SJCRH30 (cell line): ENCODE data around the gene CTNS. TPM values are rescaled to one million over a fixed set of nuclear protein-coding genes. Genes with fewer than 3 reads are reported as not detected.

Source experiments
- DNase-seq, 2 experiments: peaks; one replicate each; pipeline ENCODE4 v3.0.0-alpha.2; 2015 to 2020
- H3K27ac ChIP-seq: fragments of 250-450 bp; sonication (Bioruptor Pico); 2 replicates; pipeline ENCODE4 v1.5.1; 2020; ENCODE audit warnings: mild to moderate bottlenecking, moderate library complexity
- H3K27me3 ChIP-seq: fragments of 250-450 bp; sonication (Bioruptor Pico); 2 replicates; pipeline ENCODE4 v1.5.1; 2020; ENCODE audit warnings: mild to moderate bottlenecking, moderate library complexity
- H3K36me3 ChIP-seq: fragments of 250-450 bp; sonication (Bioruptor Pico); 2 replicates; pipeline ENCODE4 v1.5.1; 2020; ENCODE audit warnings: mild to moderate bottlenecking, moderate library complexity
- H3K4me1 ChIP-seq: fragments of 250-450 bp; sonication (Bioruptor Pico); 2 replicates; pipeline ENCODE4 v1.5.1; 2020; ENCODE audit warnings: mild to moderate bottlenecking, moderate library complexity
- H3K4me3 ChIP-seq: fragments of 250-450 bp; sonication (Bioruptor Pico); 2 replicates; pipeline ENCODE4 v1.5.1; 2020; ENCODE audit warnings: mild to moderate bottlenecking, moderate library complexity
- H3K9me3 ChIP-seq: fragments of 250-450 bp; sonication (Bioruptor Pico); replicated peaks from 2 replicates; pipeline ENCODE4 v1.5.1; 2020; ENCODE audit warnings: mild to moderate bottlenecking, moderate library complexity
- total RNA-seq: library from RNA; depleted of rRNA; stranded (reverse); fragments of >200 nt; shearing (Covaris generic); gene quantifications from 2 replicates; pipeline ENCODE4 v1.2.3, GENCODE V29; 2014

CTNS gene
- total RNA-seq, 1 experiment from 2014 or later, result 8.1 TPM

- Histone ChIP-seq H3K4me3 (no peak overlapping the region), H3K36me3 (peaks cover 3% of the 10 kb centered on the region; the same call in 1 of the 2 replicates), H3K27me3 (no peaks in the 10 kb centered on the region), H3K4me1 (no peaks in the 10 kb centered on the region), H3K27ac (no peak overlapping the region), H3K9me3 (no peaks in the 10 kb centered on the region)
- DNase-seq, result no peak
These were observed 32.7 kb upstream of the CTNS start for GRCh38 chr17:3603870-3604259.

- H3K9me3 ChIP-seq, result no peaks in the 10 kb centered on the region
- H3K4me1 ChIP-seq, result no peaks in the 10 kb centered on the region
- peaks cover 10% of the 10 kb centered on the region; the same call in 1 of the 2 replicates for H3K36me3 ChIP-seq
- H3K27ac ChIP-seq, result peak overlapping the region; percentile 31; the same call in 1 of the 2 replicates
- H3K27me3 ChIP-seq, result no peaks in the 10 kb centered on the region
- H3K4me3 ChIP-seq, result no peak overlapping the region
- DNase-seq, result no peak
These were observed 26.9 kb upstream of the CTNS start for GRCh38 chr17:3609689-3610088.

GRCh38 chr17:3610523-3610922, 26.0 kb upstream of the CTNS start:
- H3K27me3 ChIP-seq, result no peaks in the 10 kb centered on the region
- no peak overlapping the region for H3K4me3 ChIP-seq
- peak; percentile 60 to 63 for DNase-seq
- no peaks in the 10 kb centered on the region for H3K9me3 ChIP-seq
- no peaks in the 10 kb centered on the region for H3K4me1 ChIP-seq
- H3K36me3 ChIP-seq, result peaks cover 13% of the 10 kb centered on the region; the same call in 1 of the 2 replicates
- peak overlapping the region; percentile 31; the same call in 1 of the 2 replicates for H3K27ac ChIP-seq

- Histone ChIP-seq H3K4me3 (no peak overlapping the region), H3K4me1 (no peaks in the 10 kb centered on the region), H3K27ac (no peak overlapping the region), H3K9me3 (no peaks in the 10 kb centered on the region), H3K27me3 (no peaks in the 10 kb centered on the region), H3K36me3 (peaks cover 21% of the 10 kb centered on the region; the same call in 1 of the 2 replicates)
- DNase-seq, result no peak
These were observed 23.4 kb upstream of the CTNS start for GRCh38 chr17:3613124-3613523.

- no peak for DNase-seq
- no peak overlapping the region for H3K27ac ChIP-seq
- no peaks in the 10 kb centered on the region for H3K27me3 ChIP-seq
- no peaks in the 10 kb centered on the region for H3K9me3 ChIP-seq
- peaks cover 21% of the 10 kb centered on the region; the same call in 1 of the 2 replicates for H3K36me3 ChIP-seq
- no peak overlapping the region for H3K4me3 ChIP-seq
- H3K4me1 ChIP-seq, result no peaks in the 10 kb centered on the region
These were observed 21.2 kb upstream of the CTNS start for GRCh38 chr17:3615160-3615870.

GRCh38 chr17:3621146-3621720, 15.3 kb upstream of the CTNS start:
- no peak overlapping the region for H3K27ac ChIP-seq
- peaks cover 26% of the 10 kb centered on the region; the same call in 1 of the 2 replicates for H3K36me3 ChIP-seq
- no peaks in the 10 kb centered on the region for H3K9me3 ChIP-seq
- no peak overlapping the region for H3K4me3 ChIP-seq
- H3K27me3 ChIP-seq, result no peaks in the 10 kb centered on the region
- peak; percentile 60 to 66 for DNase-seq
- no peaks in the 10 kb centered on the region for H3K4me1 ChIP-seq

- Histone ChIP-seq H3K4me1 (no peaks in the 10 kb centered on the region), H3K27ac (no peak overlapping the region), H3K9me3 (no peaks in the 10 kb centered on the region), H3K4me3 (no peak overlapping the region), H3K27me3 (no peaks in the 10 kb centered on the region), H3K36me3 (peaks cover 18% of the 10 kb centered on the region; the same call in 1 of the 2 replicates)
- DNase-seq, result no peak
These were observed 13.5 kb upstream of the CTNS start for GRCh38 chr17:3622977-3623594.

- DNase-seq, result no peak
- Histone ChIP-seq H3K4me1 (no peaks in the 10 kb centered on the region), H3K36me3 (peaks cover 16% of the 10 kb centered on the region), H3K9me3 (no peaks in the 10 kb centered on the region), H3K4me3 (no peak overlapping the region), H3K27ac (no peak overlapping the region), H3K27me3 (no peaks in the 10 kb centered on the region)
These were observed 9.5 kb upstream of the CTNS start for GRCh38 chr17:3626831-3627768.

- no peaks in the 10 kb centered on the region for H3K4me1 ChIP-seq
- no peaks in the 10 kb centered on the region for H3K27me3 ChIP-seq
- no peak for DNase-seq
- H3K36me3 ChIP-seq, result peaks cover 16% of the 10 kb centered on the region
- no peaks in the 10 kb centered on the region for H3K9me3 ChIP-seq
- no peak overlapping the region for H3K27ac ChIP-seq
- H3K4me3 ChIP-seq, result no peak overlapping the region
These were observed 8.8 kb upstream of the CTNS start for GRCh38 chr17:3627769-3628167.

- no peak overlapping the region for H3K27ac ChIP-seq
- H3K4me1 ChIP-seq, result no peaks in the 10 kb centered on the region; the same call in 1 of the 2 replicates
- no peak overlapping the region for H3K4me3 ChIP-seq
- H3K9me3 ChIP-seq, result no peaks in the 10 kb centered on the region
- no peak for DNase-seq
- H3K27me3 ChIP-seq, result no peaks in the 10 kb centered on the region
- H3K36me3 ChIP-seq, result peaks cover 7% of the 10 kb centered on the region
These were observed 5.8 kb upstream of the CTNS start for GRCh38 chr17:3630781-3631180.

- Histone ChIP-seq H3K4me1 (no peaks in the 10 kb centered on the region; the same call in 1 of the 2 replicates), H3K9me3 (no peaks in the 10 kb centered on the region), H3K27ac (no peak overlapping the region), H3K36me3 (peaks cover 7% of the 10 kb centered on the region), H3K27me3 (no peaks in the 10 kb centered on the region), H3K4me3 (no peak overlapping the region)
- no peak for DNase-seq
These were observed 4.3 kb upstream of the CTNS start for GRCh38 chr17:3632287-3632686.

- Histone ChIP-seq H3K27ac (peak overlapping the region; percentile 94), H3K9me3 (no peaks in the 10 kb centered on the region), H3K36me3 (no peaks in the 10 kb centered on the region), H3K4me3 (peak overlapping the region; percentile 80), H3K27me3 (no peaks in the 10 kb centered on the region), H3K4me1 (no peaks in the 10 kb centered on the region; the same call in 1 of the 2 replicates)
- DNase-seq, result peak; percentile 29 to 50
These were observed 946 bp upstream of the CTNS start for GRCh38 chr17:3635474-3636153.

GRCh38 chr17:3636908-3637373, 381 bp downstream of the CTNS start:
- peak overlapping the region; percentile 80 for H3K4me3 ChIP-seq
- H3K27me3 ChIP-seq, result no peaks in the 10 kb centered on the region
- no peaks in the 10 kb centered on the region for H3K9me3 ChIP-seq
- H3K27ac ChIP-seq, result peak overlapping the region; percentile 94
- no peak for DNase-seq
- H3K4me1 ChIP-seq, result no peaks in the 10 kb centered on the region; the same call in 1 of the 2 replicates
- no peaks in the 10 kb centered on the region for H3K36me3 ChIP-seq
